ENCODE results near the gene ARHGAP45. TPM values are rescaled to one million over a fixed set of nuclear protein-coding genes. Genes with fewer than 3 reads are reported as not detected.

Gene ARHGAP45
- total and polyA plus RNA-seq, 4 donors, result 3.3 to 27.5 (median 9.7) TPM

- H3K4me3 ChIP-seq (ENCODE audit: low read depth in 1 of 3, low read length in 3 of 3), result no peak overlapping the region
- TF ChIP-seq RAD21 (IDR thresholded peaks at IDR 0.05) (no peak), TAF1 (conservative IDR thresholded peaks at IDR 0.05) (no peak), CTCF (IDR thresholded peaks at IDR 0.05; ENCODE audit: low read depth, low read length, missing input control) (no peak), HNF4G (IDR thresholded peaks at IDR 0.05) (no peak), MAX (IDR thresholded peaks at IDR 0.05) (no peak), HNF4A (conservative IDR thresholded peaks at IDR 0.05) (no peak), ATF3 (IDR thresholded peaks at IDR 0.05) (no peak), JUND (IDR thresholded peaks at IDR 0.05) (no peak), SP1 (IDR thresholded peaks at IDR 0.05) (no peak), EGR1 (IDR thresholded peaks at IDR 0.05; ENCODE audit: low read depth in 2 of 2) (no peak), RXRA (IDR thresholded peaks at IDR 0.05) (no peak), GABPA (IDR thresholded peaks at IDR 0.05 in 1 of 2, conservative IDR thresholded peaks at IDR 0.05 in 1 of 2) (no peak), FOXA1 (IDR thresholded peaks at IDR 0.05) (no peak), FOXA2 (IDR thresholded peaks at IDR 0.05) (no peak), NR2F2 (IDR thresholded peaks at IDR 0.05) (no peak), ZBTB33 (IDR thresholded peaks at IDR 0.05) (no peak), REST (IDR thresholded peaks at IDR 0.05) (no peak)
- H3K27me3 ChIP-seq (ENCODE audit: control insufficient read depth in 4 of 4, insufficient read depth in 4 of 4, low read length in 3 of 4), result no peaks in the 10 kb centered on the region
- H3K9me3 ChIP-seq (ENCODE audit: control insufficient read depth in 4 of 4, low read length in 3 of 4), result no peaks in the 10 kb centered on the region
- WGBS, result 95% methylated on average over 38 of the region's 38 CpGs
- H3K4me1 ChIP-seq (ENCODE audit: control insufficient read depth in 4 of 4, insufficient read depth in 4 of 4, low read length in 3 of 4), result peaks cover 3 to 38% (median 22%) of the 10 kb centered on the region in 4 donors
- H3K36me3 ChIP-seq (ENCODE audit: control insufficient read depth in 4 of 4, insufficient read depth in 3 of 4, low read depth in 1 of 4, low read length in 3 of 4), result peaks cover 9 to 27% (median 23%) of the 10 kb centered on the region in 4 donors
- no peak overlapping the region for H3K9ac ChIP-seq (ENCODE audit: low read depth in 1 of 2, low read length in 2 of 2)
- no peak overlapping the region for H3K27ac ChIP-seq (ENCODE audit: low read depth in 1 of 2, low read length in 2 of 2)
- DNase-seq (ENCODE audit: low spot score), result no peak
Measured at GRCh38 chr19:1090731-1091543, 24.0 kb downstream of the ARHGAP45 start.
